ENCODE data around the gene CDH15. TPM values are rescaled to one million over a fixed set of nuclear protein-coding genes. Genes with fewer than 3 reads are reported as not detected.
A peak's percentile ranks its signal among the peaks of the same experiment; 100 is the strongest.

CDH15 gene
- total and polyA plus RNA-seq, 5 donors from 2014 or later, result 0.17 TPM; not detected in 4

DNA sequence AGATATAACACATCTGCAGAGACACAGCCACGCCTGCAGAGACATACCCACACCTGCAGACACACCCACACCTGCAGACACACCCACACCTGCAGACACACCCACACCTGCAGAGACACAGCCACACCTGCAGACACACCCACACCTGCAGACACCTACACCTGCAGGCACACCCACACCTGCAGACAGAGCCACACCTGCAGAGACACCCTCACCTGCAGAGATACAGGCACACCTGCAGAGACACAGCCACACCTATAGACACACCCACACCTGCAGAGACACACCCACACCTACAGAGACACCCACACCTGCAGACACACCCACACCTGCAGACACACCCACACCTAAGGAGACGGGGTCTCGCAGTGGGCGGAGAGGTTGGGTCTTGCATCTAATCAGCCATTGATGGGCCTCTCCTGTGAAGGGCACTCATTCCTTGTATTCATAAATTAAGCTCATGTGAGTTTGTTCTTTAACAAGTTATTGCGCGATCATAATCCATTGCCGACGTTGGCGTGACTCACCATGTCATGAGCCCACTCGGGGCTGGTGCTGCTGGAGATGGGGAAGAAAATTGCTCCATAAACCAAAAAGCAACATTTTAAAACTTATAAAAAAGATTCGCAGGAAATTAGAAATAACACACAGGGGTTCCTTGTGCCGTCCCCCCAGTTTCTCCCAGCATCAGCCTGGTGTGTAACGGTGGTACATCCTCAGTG lies 28.9 kb upstream of the CDH15 start:
- Histone ChIP-seq H3K27ac (ENCODE audit: insufficient read depth, low read length, poor library complexity, severe bottlenecking) (no peak overlapping the region), H3K4me1 (ENCODE audit: control insufficient read depth, insufficient read depth, low read length, poor library complexity, severe bottlenecking) (no peaks in the 10 kb centered on the region), H3K4me3 (ENCODE audit: low read depth, low read length) (no peak overlapping the region), H3K36me3 (ENCODE audit: control insufficient read depth, insufficient read depth, low read length) (peaks cover 24% of the 10 kb centered on the region), H3K27me3 (ENCODE audit: control insufficient read depth, insufficient read depth, low read length) (no peaks in the 10 kb centered on the region), H3K9me3 (ENCODE audit: control insufficient read depth in 2 of 2, low read length in 2 of 2) (no peaks in the 10 kb centered on the region)
- H3K27ac Mint-ChIP-seq, result no peak overlapping the region
- H3K27me3 Mint-ChIP-seq, result no peaks in the 10 kb centered on the region
- H3K4me3 Mint-ChIP-seq, result no peak overlapping the region
- no peaks in the 10 kb centered on the region for H3K9me3 Mint-ChIP-seq
- H3K36me3 Mint-ChIP-seq, result peaks cover 10% of the 10 kb centered on the region
- no peak for ATAC-seq (ENCODE audit: low read depth in 2 of 2)
- H3K4me1 Mint-ChIP-seq, result peaks cover 0 to 3% (median 0%) of the 10 kb centered on the region in 4 donors
- no peak for DNase-seq

DNA sequence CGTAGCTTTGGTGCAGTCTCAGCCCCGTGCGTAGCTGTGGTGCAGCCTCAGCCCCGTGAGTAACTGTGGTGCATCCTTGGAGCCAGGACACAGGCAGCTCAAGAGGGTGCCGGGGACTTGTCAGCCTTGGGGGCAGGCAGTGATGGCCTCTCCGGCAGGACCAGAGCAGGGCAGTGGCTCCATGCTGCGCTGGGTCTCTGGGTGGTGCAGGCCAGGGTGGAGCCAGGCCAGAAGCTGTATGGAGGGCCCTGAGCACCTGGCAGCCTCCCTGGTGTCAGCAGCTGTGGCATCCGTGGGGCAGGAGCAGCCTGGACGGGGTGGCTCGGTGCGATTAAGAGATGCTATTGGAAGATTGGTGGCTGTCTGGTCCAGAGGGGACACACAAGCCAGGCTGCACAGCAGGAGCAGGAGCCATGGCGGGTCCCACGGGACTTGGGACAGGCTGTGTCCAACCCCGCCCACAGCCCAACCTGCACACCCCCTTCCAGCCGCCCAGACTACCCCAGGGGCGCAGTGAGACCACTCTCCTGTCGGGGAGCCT lies 28.3 kb upstream of the CDH15 start:
- Histone ChIP-seq H3K9me3 (ENCODE audit: control insufficient read depth in 2 of 2, low read length in 2 of 2) (no peaks in the 10 kb centered on the region), H3K4me3 (ENCODE audit: low read depth, low read length) (no peak overlapping the region), H3K4me1 (ENCODE audit: control insufficient read depth, insufficient read depth, low read length, poor library complexity, severe bottlenecking) (no peaks in the 10 kb centered on the region), H3K27me3 (ENCODE audit: control insufficient read depth, insufficient read depth, low read length) (no peaks in the 10 kb centered on the region), H3K36me3 (ENCODE audit: control insufficient read depth, insufficient read depth, low read length) (peaks cover 22% of the 10 kb centered on the region), H3K27ac (ENCODE audit: insufficient read depth, low read length, poor library complexity, severe bottlenecking) (no peak overlapping the region)
- no peak overlapping the region for H3K27ac Mint-ChIP-seq
- no peak overlapping the region for H3K4me3 Mint-ChIP-seq
- no peak for DNase-seq
- no peak for ATAC-seq (ENCODE audit: low read depth in 2 of 2)
- no peaks in the 10 kb centered on the region for H3K27me3 Mint-ChIP-seq
- peaks cover 12% of the 10 kb centered on the region for H3K36me3 Mint-ChIP-seq
- no peaks in the 10 kb centered on the region for H3K9me3 Mint-ChIP-seq
- peaks cover 0 to 3% (median 0%) of the 10 kb centered on the region in 4 donors for H3K4me1 Mint-ChIP-seq

DNA sequence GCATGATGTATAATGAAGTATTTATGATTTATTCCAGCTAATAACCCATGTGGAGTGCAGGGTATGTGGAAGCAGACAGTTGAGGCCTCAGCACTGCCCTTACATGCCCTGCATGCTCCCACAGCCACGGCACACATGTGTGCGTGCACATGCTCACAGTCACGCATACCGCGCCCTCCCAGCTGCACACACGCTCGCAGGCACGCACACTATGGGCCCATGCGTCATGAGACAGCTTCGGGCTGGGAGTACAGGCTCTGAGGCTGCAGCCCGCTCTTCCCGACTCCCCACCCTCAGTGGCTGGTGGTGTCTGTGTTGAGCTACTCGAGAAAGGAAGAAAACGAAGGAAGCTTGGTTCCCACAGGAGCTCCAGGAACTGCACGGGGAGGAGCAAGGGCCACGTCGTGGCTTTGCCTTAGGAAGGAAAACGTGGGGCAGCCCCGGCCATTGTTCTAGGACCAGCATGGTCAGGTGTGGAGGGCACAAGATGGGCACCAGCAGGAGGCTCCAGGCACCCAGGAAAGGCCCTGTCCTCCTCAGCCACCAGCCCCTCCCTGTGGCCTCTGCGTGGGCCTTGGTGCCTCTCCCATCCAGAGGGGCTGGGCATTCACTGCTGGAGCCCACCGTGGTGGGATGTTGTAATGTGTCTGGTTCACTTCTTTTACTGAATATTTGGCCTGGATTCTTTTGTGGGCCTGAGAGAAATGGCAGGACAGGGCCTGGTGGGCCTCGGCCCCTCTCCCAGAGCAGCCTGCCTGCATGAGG lies 27.5 kb upstream of the CDH15 start:
- peaks cover 27% of the 10 kb centered on the region for H3K36me3 ChIP-seq (ENCODE audit: control insufficient read depth, insufficient read depth, low read length)
- Mint-ChIP-seq H3K27me3 (no peaks in the 10 kb centered on the region), H3K4me3 (no peak overlapping the region), H3K27ac (peak overlapping the region in 1 of 3 donors; percentile 46), H3K4me1 (peaks cover under 1 to 3% (median 2%) of the 10 kb centered on the region in 4 donors), H3K36me3 (peaks cover 18% of the 10 kb centered on the region), H3K9me3 (peaks cover 0 to 4% (median under 1%) of the 10 kb centered on the region in 7 donors)
- H3K4me3 ChIP-seq (ENCODE audit: low read depth, low read length), result no peak overlapping the region
- ATAC-seq (ENCODE audit: low read depth in 2 of 2) (no peak), DNase-seq (no peak)
- no peak overlapping the region for H3K27ac ChIP-seq (ENCODE audit: insufficient read depth, low read length, poor library complexity, severe bottlenecking)
- H3K9me3 ChIP-seq (ENCODE audit: control insufficient read depth in 2 of 2, low read length in 2 of 2), result no peaks in the 10 kb centered on the region
- no peaks in the 10 kb centered on the region for H3K4me1 ChIP-seq (ENCODE audit: control insufficient read depth, insufficient read depth, low read length, poor library complexity, severe bottlenecking)
- no peaks in the 10 kb centered on the region for H3K27me3 ChIP-seq (ENCODE audit: control insufficient read depth, insufficient read depth, low read length)

DNA sequence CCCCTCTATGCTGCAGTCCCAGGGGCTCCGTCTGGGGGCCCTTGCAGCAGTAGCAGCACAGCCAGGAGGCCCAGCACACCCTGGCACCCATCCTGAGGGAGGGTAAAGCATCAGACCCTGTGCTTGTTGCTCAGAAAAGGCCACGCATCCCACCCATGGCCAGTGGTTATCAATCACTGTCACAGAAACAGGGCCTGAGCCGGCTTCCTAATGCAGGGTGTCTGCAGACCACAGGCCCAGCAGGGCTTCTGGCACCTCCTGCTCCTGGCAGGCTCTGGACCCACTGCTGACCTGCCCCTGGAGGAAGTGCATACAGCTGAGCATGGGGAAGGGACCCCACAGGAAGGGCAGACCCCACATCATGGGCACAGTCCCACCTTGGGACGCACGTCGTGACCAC lies 26.9 kb upstream of the CDH15 start:
- Mint-ChIP-seq H3K27me3 (no peaks in the 10 kb centered on the region), H3K36me3 (peaks cover 24% of the 10 kb centered on the region), H3K27ac (no peak overlapping the region), H3K4me3 (no peak overlapping the region), H3K4me1 (peaks cover 2 to 6% (median 4%) of the 10 kb centered on the region in 4 donors), H3K9me3 (peaks cover 0 to 7% (median 2%) of the 10 kb centered on the region in 7 donors)
- Histone ChIP-seq H3K27ac (ENCODE audit: insufficient read depth, low read length, poor library complexity, severe bottlenecking) (no peak overlapping the region), H3K4me1 (ENCODE audit: control insufficient read depth, insufficient read depth, low read length, poor library complexity, severe bottlenecking) (no peaks in the 10 kb centered on the region), H3K4me3 (ENCODE audit: low read depth, low read length) (no peak overlapping the region), H3K27me3 (ENCODE audit: control insufficient read depth, insufficient read depth, low read length) (no peaks in the 10 kb centered on the region), H3K36me3 (ENCODE audit: control insufficient read depth, insufficient read depth, low read length) (peaks cover 33% of the 10 kb centered on the region), H3K9me3 (ENCODE audit: control insufficient read depth in 2 of 2, low read length in 2 of 2) (no peaks in the 10 kb centered on the region)
- no peak for ATAC-seq (ENCODE audit: low read depth in 2 of 2)
- DNase-seq, result no peak

DNA sequence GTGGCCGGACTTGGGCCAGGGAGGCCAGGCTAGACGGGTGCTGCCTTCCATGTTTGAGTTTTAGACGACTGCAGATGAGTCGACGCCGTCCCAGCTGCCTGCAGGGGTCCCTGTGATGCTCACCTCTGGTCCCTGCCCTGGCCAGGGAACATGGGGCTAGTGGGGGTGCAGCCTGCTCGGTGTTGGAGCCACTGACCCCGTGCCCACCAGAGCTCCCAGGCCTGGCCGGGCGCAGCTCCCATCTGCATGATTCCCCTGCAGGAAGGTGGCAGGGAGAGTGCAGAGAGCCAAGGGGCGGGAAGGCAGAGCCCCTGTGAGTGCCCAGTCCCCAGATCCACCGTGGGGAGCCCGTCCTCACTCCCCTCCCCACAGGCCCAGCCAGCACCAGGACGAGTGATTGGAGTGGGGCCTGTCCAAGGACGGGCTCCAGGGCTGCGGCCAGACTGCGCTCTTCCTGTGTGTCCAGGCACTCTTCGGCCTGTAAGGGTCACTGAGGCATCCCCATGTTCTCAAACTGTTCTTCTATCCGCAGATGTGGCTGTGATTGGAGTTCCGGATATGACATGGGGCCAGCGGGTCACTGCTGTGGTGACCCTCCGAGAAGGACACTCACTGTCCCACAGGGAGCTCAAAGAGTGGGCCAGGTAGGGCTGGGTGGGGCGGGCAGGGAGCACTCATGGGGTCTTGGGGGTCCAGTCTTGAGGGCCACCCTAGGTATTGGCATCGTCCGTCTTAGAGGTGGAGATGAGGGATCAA lies 26.0 kb upstream of the CDH15 start:
- Mint-ChIP-seq H3K27ac (no peak overlapping the region), H3K36me3 (peaks cover 25% of the 10 kb centered on the region), H3K27me3 (no peaks in the 10 kb centered on the region), H3K4me3 (no peak overlapping the region), H3K4me1 (peaks cover 2 to 6% (median 4%) of the 10 kb centered on the region in 4 donors), H3K9me3 (peaks cover 0 to 7% (median 2%) of the 10 kb centered on the region in 7 donors)
- no peak overlapping the region for H3K27ac ChIP-seq (ENCODE audit: insufficient read depth, low read length, poor library complexity, severe bottlenecking)
- no peaks in the 10 kb centered on the region for H3K9me3 ChIP-seq (ENCODE audit: control insufficient read depth in 2 of 2, low read length in 2 of 2)
- no peak for DNase-seq
- no peak for ATAC-seq (ENCODE audit: low read depth in 2 of 2)
- H3K4me1 ChIP-seq (ENCODE audit: control insufficient read depth, insufficient read depth, low read length, poor library complexity, severe bottlenecking), result no peaks in the 10 kb centered on the region
- H3K27me3 ChIP-seq (ENCODE audit: control insufficient read depth, insufficient read depth, low read length), result no peaks in the 10 kb centered on the region
- H3K4me3 ChIP-seq (ENCODE audit: low read depth, low read length), result no peak overlapping the region
- peaks cover 41% of the 10 kb centered on the region for H3K36me3 ChIP-seq (ENCODE audit: control insufficient read depth, insufficient read depth, low read length)

DNA sequence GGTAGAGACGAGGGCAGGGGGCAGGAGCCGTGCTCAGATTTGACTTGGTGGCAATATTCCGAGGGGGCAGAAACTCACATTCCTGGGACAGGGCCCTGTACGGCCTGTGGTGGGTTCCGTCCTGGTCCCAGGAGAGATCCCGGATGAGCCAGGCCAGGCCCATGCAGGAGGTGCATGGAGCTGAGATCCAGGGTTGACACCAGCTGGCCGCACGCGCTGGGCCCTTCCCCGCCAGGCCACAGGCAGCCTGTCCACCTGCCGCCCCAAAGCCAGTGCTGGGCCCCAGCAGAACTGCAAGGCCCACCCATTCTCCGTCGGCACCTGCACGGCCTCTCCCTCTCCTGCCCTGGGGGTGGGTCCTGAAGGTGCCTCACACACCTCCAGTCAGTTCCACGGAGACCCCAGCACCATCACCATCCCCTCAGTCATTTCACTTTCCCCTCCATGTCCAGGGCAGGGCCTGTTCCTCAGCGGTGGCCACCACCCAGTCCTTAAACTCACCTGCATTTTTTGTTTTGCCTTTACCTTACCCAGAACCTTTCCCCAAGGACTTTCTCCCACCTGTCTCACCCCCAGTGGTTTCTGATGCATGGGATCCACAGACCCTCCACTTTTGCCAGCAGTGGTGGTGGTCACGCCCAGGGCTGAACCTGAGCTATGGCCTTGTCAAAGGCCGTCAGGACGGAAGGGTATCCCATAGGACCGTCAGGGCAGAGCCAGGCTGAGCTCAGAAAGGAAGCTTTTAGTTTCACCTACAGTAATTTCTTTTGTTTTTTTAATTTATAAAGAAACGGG lies 25.1 kb upstream of the CDH15 start:
- Mint-ChIP-seq H3K9me3 (peaks cover 0 to 7% (median 2%) of the 10 kb centered on the region in 7 donors), H3K36me3 (peaks cover 30% of the 10 kb centered on the region), H3K4me1 (peaks cover 2 to 6% (median 4%) of the 10 kb centered on the region in 4 donors), H3K27me3 (no peaks in the 10 kb centered on the region), H3K27ac (peak overlapping the region in 1 of 3 donors; percentile 78), H3K4me3 (no peak overlapping the region)
- Histone ChIP-seq H3K9me3 (ENCODE audit: control insufficient read depth in 2 of 2, low read length in 2 of 2) (no peaks in the 10 kb centered on the region), H3K4me1 (ENCODE audit: control insufficient read depth, insufficient read depth, low read length, poor library complexity, severe bottlenecking) (no peaks in the 10 kb centered on the region), H3K4me3 (ENCODE audit: low read depth, low read length) (no peak overlapping the region), H3K36me3 (ENCODE audit: control insufficient read depth, insufficient read depth, low read length) (peaks cover 38% of the 10 kb centered on the region), H3K27ac (ENCODE audit: insufficient read depth, low read length, poor library complexity, severe bottlenecking) (no peak overlapping the region), H3K27me3 (ENCODE audit: control insufficient read depth, insufficient read depth, low read length) (no peaks in the 10 kb centered on the region)
- no peak for ATAC-seq (ENCODE audit: low read depth in 2 of 2)
- DNase-seq, result no peak
